Measurements from ENCODE around the gene PGLYRP1. TPM values are rescaled to one million over a fixed set of nuclear protein-coding genes. Genes with fewer than 3 reads are reported as not detected.

PGLYRP1 gene
- total RNA-seq, 1 experiment from 2014 or later: not detected

DNA sequence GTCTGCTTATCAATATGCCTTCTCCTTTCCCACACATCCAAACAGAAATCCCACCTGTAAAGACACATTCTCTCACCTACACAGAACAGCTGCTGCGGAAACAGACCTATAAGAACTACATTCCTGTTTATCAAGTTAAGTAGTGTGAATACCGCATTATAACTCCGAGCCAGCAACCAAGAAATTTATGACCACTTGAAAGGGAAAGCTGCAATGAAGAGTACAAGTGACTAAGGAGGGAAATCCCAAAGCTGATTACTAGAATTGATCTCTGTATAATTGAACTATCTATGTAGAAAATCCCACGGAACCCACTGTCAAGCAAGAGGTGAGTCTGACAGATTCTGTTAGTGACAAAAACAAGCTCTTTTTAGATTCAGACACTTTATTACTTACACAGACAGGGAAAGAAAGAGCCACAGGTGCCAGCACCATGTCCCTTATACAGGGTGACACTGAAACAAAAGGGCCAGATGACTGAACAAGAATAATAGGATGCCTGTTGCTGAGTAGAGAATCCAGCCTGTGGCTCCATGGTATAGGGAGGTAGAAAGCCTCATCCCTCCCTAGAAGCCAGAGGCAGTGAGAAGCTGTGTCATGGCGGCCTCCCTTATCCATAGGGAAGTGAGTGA lies 19.5 kb upstream of the PGLYRP1 start:
- Mint-ChIP-seq H3K36me3 (no peaks in the 10 kb centered on the region), H3K9me3 (peaks cover 28% of the 10 kb centered on the region), H3K27ac (no peak overlapping the region), H3K27me3 (ENCODE audit: low read depth) (peaks cover 76% of the 10 kb centered on the region), H3K4me1 (no peaks in the 10 kb centered on the region; the same call in 1 of the 2 replicates), H3K4me3 (no peak overlapping the region)
- DNase-seq (ENCODE audit: low spot score): no peak
- ChIA-PET POLR2A (no interaction called here), CTCF (interaction anchor here (1.2 to 4.0 kb wide), 2 partner anchors 13 to 35 kb away, joined by 4 to 24 read pairs; no protein-coding TSS in a partner anchor)
- no peak for TF ChIP-seq FOXP4 (CRISPR knock-in tag; IDR thresholded peaks at IDR 0.05)
- TF ChIP-seq, protein P1, sequence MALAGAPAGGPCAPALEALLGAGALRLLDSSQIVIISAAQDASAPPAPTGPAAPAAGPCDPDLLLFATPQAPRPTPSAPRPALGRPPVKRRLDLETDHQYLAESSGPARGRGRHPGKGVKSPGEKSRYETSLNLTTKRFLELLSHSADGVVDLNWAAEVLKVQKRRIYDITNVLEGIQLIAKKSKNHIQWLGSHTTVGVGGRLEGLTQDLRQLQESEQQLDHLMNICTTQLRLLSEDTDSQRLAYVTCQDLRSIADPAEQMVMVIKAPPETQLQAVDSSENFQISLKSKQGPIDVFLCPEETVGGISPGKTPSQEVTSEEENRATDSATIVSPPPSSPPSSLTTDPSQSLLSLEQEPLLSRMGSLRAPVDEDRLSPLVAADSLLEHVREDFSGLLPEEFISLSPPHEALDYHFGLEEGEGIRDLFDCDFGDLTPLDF (CRISPR knock-in tag; IDR thresholded peaks at IDR 0.05): no peak
- no peak for TF ChIP-seq SMAD3 (CRISPR knock-in tag; IDR thresholded peaks at IDR 0.05; ENCODE audit: borderline replicate concordance)
- no peak for TF ChIP-seq USF1 (CRISPR knock-in tag; IDR thresholded peaks at IDR 0.05)
- no peak for TF ChIP-seq NR1H2 (CRISPR knock-in tag; IDR thresholded peaks at IDR 0.05)
- no peak for TF ChIP-seq CBFB (CRISPR knock-in tag; IDR thresholded peaks at IDR 0.05; ENCODE audit: low read depth)
- TF ChIP-seq GRHL2 (CRISPR knock-in tag; IDR thresholded peaks at IDR 0.05; ENCODE audit: insufficient replicate concordance, severe bottlenecking): no peak
- no peak for TF ChIP-seq ZNF232 (CRISPR knock-in tag; IDR thresholded peaks at IDR 0.05)
- TF ChIP-seq FOXJ3 (CRISPR knock-in tag; IDR thresholded peaks at IDR 0.05; ENCODE audit: borderline replicate concordance): no peak
- TF ChIP-seq, protein P2, sequence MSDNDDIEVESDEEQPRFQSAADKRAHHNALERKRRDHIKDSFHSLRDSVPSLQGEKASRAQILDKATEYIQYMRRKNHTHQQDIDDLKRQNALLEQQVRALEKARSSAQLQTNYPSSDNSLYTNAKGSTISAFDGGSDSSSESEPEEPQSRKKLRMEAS (CRISPR knock-in tag; IDR thresholded peaks at IDR 0.05): no peak
- no peak for TF ChIP-seq ZNF121 (CRISPR knock-in tag; IDR thresholded peaks at IDR 0.05)
- no peak for TF ChIP-seq EMX1 (CRISPR knock-in tag; IDR thresholded peaks at IDR 0.05)
- TF ChIP-seq IRF2 (CRISPR knock-in tag; IDR thresholded peaks at IDR 0.05; ENCODE audit: borderline replicate concordance, low read depth): no peak
- TF ChIP-seq, protein P3, sequence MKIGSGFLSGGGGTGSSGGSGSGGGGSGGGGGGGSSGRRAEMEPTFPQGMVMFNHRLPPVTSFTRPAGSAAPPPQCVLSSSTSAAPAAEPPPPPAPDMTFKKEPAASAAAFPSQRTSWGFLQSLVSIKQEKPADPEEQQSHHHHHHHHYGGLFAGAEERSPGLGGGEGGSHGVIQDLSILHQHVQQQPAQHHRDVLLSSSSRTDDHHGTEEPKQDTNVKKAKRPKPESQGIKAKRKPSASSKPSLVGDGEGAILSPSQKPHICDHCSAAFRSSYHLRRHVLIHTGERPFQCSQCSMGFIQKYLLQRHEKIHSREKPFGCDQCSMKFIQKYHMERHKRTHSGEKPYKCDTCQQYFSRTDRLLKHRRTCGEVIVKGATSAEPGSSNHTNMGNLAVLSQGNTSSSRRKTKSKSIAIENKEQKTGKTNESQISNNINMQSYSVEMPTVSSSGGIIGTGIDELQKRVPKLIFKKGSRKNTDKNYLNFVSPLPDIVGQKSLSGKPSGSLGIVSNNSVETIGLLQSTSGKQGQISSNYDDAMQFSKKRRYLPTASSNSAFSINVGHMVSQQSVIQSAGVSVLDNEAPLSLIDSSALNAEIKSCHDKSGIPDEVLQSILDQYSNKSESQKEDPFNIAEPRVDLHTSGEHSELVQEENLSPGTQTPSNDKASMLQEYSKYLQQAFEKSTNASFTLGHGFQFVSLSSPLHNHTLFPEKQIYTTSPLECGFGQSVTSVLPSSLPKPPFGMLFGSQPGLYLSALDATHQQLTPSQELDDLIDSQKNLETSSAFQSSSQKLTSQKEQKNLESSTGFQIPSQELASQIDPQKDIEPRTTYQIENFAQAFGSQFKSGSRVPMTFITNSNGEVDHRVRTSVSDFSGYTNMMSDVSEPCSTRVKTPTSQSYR (CRISPR knock-in tag; IDR thresholded peaks at IDR 0.05): no peak
- ATAC-seq: no peak

- POLR2A ChIA-PET: interaction anchor here (0.6 kb wide), 1 partner anchor 12 kb away, joined by 7 read pairs; no protein-coding TSS in a partner anchor
- CTCF ChIA-PET: interaction anchor here (1.0 to 4.0 kb wide), 5 partner anchors 9 to 127 kb away, joined by 4 to 24 read pairs (median 4); no protein-coding TSS in a partner anchor
- Mint-ChIP-seq H3K4me3 (no peak within 1 kb of the TSS), H3K27ac (no peak within 1 kb of the TSS), H3K36me3 (peaks cover 3% of the 10 kb centered on the region; the same call in 1 of the 2 replicates), H3K9me3 (peaks cover 25% of the 10 kb centered on the region), H3K27me3 (ENCODE audit: low read depth) (peaks cover 71% of the 10 kb centered on the region), H3K4me1 (peaks cover 7% of the 10 kb centered on the region)
- DNase-seq (ENCODE audit: low spot score) (no peak), ATAC-seq (no peak)
- TF ChIP-seq CBFB (CRISPR knock-in tag; IDR thresholded peaks at IDR 0.05; ENCODE audit: low read depth): no peak
- TF ChIP-seq, protein P4, sequence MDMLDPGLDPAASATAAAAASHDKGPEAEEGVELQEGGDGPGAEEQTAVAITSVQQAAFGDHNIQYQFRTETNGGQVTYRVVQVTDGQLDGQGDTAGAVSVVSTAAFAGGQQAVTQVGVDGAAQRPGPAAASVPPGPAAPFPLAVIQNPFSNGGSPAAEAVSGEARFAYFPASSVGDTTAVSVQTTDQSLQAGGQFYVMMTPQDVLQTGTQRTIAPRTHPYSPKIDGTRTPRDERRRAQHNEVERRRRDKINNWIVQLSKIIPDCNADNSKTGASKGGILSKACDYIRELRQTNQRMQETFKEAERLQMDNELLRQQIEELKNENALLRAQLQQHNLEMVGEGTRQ (CRISPR knock-in tag; IDR thresholded peaks at IDR 0.05): no peak
- no peak for TF ChIP-seq ZBTB43 (CRISPR knock-in tag; IDR thresholded peaks at IDR 0.05)
- TF ChIP-seq, protein P5, sequence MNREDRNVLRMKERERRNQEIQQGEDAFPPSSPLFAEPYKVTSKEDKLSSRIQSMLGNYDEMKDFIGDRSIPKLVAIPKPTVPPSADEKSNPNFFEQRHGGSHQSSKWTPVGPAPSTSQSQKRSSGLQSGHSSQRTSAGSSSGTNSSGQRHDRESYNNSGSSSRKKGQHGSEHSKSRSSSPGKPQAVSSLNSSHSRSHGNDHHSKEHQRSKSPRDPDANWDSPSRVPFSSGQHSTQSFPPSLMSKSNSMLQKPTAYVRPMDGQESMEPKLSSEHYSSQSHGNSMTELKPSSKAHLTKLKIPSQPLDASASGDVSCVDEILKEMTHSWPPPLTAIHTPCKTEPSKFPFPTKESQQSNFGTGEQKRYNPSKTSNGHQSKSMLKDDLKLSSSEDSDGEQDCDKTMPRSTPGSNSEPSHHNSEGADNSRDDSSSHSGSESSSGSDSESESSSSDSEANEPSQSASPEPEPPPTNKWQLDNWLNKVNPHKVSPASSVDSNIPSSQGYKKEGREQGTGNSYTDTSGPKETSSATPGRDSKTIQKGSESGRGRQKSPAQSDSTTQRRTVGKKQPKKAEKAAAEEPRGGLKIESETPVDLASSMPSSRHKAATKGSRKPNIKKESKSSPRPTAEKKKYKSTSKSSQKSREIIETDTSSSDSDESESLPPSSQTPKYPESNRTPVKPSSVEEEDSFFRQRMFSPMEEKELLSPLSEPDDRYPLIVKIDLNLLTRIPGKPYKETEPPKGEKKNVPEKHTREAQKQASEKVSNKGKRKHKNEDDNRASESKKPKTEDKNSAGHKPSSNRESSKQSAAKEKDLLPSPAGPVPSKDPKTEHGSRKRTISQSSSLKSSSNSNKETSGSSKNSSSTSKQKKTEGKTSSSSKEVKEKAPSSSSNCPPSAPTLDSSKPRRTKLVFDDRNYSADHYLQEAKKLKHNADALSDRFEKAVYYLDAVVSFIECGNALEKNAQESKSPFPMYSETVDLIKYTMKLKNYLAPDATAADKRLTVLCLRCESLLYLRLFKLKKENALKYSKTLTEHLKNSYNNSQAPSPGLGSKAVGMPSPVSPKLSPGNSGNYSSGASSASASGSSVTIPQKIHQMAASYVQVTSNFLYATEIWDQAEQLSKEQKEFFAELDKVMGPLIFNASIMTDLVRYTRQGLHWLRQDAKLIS (CRISPR knock-in tag; IDR thresholded peaks at IDR 0.05; ENCODE audit: borderline replicate concordance): no peak
These were observed 18.2 kb upstream of the PGLYRP1 start, which contains the start of gene IGFL4 for GRCh38 chr19:46040952-46041500. IGFL4 (minus strand) TSS chr19:46041002; CDS start chr19:46040962, 40 bp downstream.
